Breast epithelium (tissue), 3 donors: ENCODE measurements around the gene SGO2.

Source experiments
- CTCF ChIP-seq, 3 donors: fragments of 450-650 bp; IDR thresholded peaks; one replicate each; pipeline ENCODE4 v1.5.1; 2016 to 2017; ENCODE audit warnings: antibody characterized with exemption in 3 of 3, mild to moderate bottlenecking in 3 of 3, moderate library complexity in 3 of 3
- POLR2AphosphoS5 ChIP-seq, 3 donors: sonication (generic); formaldehyde crosslinking; IDR thresholded peaks; one replicate each; pipeline ENCODE4 v1.6.1; 2017; ENCODE audit warnings: antibody characterized with exemption in 3 of 3

GRCh38 chr2:200498402-200499162 lies 27.4 kb upstream of the SGO2 start:
- TF ChIP-seq POLR2AphosphoS5 (IDR thresholded peaks at IDR 0.05) (no peak), CTCF (IDR thresholded peaks at IDR 0.05) (no peak)
